Stimulated activated CD8-positive, alpha-beta memory T cell treated with anti-CD3 and anti-CD28 coated beads, Interleukin-4, amount 100 ng/mL, for 24 hours (primary cell): Measurements from ENCODE around the gene BSN.

Experiments
- DNase-seq: peaks from one replicate; pipeline ENCODE4 v3.0.0-alpha.2; 2020; ENCODE audit warnings: low read depth

Gene BSN

DNA sequence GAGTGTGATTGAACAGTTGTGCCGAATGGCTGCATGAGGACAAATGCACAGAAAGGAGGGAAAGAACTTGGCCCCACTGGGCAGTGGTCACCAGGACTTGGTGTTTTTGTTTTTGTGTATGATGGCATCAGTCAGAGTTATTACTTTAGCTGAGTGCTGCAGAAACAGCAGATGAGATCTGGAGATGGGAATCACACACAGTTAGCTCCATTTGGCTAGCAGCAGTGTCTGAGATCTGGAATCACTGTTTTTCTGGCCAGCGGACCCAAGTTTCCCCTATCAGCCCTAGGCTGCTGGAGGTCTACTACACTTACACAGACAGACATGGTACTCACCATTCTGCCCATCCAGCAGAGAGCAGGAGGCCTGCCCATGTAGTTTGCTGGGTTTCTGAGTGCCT is 74.0 kb downstream of the BSN start:
- no peak for DNase-seq

GRCh38 chr3:49629451-49629850 is 75.2 kb downstream of the BSN start:
- DNase-seq = no peak

DNA sequence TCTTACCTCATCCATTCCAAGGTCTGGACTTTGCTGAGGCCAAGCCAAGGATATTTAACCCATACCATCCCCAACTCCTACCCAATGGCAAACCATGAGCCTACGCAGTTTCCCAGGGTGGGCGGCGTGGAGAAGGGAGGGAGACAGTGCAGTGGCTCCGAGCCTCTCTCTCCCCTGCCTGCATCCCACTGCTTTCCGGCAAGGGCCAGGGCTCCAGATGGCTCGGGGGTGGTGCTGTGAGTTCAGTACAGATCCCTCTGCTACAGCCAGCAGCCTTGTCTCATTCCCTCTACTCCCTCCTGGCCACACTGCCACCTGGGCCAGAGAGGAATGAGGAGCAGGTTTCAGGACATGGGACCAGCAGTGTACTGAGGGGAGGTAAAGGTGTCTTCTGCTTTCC is 75.6 kb downstream of the BSN start:
- no peak for DNase-seq

DNA sequence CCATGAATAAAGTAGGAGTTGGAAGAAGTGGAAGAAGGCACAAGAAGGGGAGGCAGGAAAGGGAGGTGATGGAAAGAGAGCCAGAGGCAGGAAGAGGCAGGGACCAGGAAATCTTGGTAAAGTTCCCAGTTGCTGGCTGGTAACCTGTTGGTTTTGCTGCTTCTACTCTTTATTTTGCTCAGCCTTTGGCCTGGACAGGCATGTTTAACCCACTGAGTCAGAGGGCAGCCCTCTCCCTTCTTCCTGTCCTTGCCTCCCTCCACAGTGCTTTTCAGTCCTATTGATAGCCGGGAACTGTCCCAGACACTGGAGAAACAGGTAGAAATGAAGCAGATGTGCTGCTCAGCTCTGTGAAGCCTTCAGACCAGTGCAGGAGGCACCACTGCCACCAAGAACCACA is 76.5 kb downstream of the BSN start:
- no peak for DNase-seq

GRCh38 chr3:49634736-49635135 is 80.5 kb downstream of the BSN start:
- DNase-seq = no peak

GRCh38 chr3:49636883-49637609 is 82.8 kb downstream of the BSN start:
- DNase-seq = no peak

GRCh38 chr3:49638445-49638844 is 84.2 kb downstream of the BSN start:
- DNase-seq = no peak

GRCh38 chr3:49639551-49639950 is 85.3 kb downstream of the BSN start:
- no peak for DNase-seq

DNA sequence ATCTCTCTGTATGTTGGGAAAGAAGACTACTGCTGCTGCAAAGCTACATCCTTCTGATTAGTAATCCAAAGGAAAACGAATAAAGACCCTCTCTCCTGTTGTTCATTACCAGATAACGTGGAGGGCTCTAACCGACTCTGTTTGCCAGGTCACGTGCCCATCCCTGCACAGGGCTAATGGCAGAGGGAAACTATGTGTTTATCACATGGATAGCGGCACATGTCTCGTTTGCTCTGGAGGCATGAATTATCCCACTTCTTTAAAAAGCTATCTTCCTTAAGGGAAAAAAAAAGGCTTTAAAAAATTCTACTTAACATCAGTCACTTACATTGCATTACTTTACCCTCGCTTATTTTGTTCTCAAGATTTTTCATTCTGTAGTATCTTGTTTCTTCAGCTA is 87.0 kb downstream of the BSN start:
- DNase-seq = no peak

GRCh38 chr3:49641921-49642707 is 87.8 kb downstream of the BSN start:
- no peak for DNase-seq

DNA sequence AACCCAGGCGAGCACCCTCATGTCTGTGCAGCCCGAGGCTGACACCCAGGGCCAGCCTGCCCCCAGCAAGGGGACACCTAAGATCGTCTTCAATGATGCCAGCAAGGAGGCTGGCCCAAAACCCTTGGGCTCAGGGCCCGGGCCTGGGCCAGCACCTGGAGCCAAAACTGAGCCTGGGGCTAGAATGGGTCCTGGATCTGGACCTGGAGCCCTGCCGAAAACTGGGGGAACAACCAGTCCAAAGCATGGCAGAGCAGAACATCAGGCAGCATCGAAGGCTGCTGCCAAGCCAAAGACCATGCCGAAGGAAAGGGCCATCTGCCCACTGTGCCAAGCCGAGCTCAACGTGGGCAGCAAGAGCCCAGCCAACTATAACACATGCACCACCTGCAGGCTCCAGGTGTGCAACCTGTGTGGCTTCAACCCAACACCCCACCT is 88.5 kb downstream of the BSN start:
- no peak for DNase-seq

GRCh38 chr3:49644684-49645083 is 90.4 kb downstream of the BSN start:
- DNase-seq = no peak

DNA sequence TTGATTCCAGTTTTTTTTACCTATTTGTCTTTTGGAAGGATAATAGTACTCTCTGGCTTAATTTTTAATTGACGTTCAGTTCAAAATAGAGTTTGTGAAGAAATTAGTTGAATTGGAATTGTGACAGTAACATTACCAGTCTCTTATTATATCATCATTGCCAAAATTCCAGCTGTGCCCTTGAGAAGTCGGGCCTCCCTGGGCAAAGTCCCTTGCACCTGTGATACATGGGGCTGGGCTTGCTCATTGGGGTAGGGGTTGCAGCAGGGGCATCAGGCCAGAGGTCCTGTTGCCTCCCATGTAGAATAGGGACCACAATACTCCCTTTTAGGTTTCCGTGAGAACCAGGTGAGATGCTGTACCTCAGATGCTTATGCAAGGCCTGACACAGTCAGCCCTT is 92.0 kb downstream of the BSN start:
- no peak for DNase-seq

DNA sequence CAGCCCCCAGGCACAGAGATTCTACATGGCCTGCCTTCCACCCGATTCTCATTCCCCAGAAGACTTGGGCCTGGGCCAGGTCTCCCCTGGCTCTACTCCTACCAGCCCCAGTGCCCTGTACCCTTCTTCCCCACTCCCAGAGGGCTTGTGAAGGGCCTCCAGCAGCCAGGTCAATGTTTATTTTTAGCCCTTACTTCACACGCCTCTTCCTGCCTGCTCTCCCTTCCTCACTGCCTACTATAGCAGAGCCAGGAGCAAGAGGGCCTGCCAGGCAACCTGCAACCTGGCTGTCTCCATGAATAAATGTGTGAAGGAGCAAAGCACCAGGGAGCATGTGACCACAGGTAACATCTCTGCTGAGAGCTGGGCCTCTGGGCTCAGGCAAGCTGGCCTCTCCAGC is 93.5 kb downstream of the BSN start:
- no peak for DNase-seq

DNA sequence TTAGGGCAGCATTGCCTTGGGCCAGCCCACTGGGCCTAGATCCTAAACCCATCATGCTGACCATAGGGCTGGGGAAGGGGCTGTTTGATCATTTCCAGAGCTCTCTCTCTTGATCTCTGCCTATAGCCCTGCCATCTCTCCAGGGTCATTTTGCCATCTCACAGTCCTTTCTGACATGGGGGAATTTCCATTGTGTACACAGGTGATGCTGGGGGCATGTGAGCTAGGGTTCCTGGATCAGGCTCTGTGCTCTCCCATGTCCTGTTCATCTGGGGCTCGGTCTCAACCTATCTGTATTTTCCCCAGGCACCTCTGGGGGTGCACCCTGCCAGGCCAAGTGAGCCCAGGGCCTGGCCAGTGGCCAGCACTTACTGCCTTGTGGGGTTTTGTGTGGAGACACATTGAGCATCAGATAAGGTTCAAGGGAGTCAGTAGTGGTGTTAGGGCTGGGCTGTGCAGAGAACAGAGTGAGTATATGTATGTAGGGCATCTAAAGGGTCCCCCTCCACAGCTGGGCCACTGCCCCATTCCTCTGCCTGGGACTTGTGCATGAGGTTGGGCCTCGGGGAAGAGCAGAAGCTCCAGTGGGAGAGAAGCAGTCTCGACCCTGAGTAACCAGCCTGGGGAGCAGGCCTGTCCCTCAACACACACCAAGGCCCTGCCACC is 94.2 kb downstream of the BSN start:
- DNase-seq = no peak

GRCh38 chr3:49649576-49649975 is 95.3 kb downstream of the BSN start:
- DNase-seq = no peak

DNA sequence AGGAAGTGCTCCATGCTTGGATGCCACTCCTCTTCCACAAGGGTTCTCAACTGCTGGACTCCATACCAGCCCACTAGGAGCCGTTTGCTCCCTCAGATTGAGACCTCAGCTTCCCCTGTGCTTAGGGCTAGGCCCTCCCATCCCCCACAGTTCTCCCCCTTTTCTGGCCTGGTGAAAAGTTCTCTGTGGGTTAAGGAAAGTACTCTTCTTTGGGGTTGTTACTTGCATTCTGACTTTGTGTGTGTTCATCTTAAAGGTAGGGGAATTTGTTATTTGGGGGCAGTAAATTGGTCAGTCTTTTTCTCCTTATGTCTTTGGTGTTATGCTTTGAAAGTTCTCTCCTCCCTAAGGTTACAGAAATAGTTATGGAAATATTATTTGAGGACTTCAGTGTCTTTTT is 95.9 kb downstream of the BSN start:
- DNase-seq = no peak

DNA sequence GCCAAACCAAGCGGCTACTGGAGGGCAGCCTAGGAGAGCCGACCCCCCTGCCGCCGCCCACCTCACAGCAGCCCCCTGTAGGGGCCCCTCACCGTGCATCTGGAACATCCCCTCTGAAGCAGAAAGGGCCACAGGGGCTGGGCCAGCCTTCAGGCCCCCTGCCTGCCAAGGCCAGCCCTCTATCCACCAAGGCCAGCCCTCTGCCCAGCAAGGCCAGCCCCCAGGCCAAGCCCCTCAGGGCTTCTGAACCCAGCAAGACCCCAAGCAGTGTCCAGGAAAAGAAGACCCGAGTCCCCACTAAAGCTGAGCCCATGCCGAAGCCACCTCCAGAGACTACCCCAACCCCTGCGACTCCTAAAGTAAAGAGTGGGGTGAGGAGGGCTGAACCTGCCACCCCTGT is 96.4 kb downstream of the BSN start:
- no peak for DNase-seq

DNA sequence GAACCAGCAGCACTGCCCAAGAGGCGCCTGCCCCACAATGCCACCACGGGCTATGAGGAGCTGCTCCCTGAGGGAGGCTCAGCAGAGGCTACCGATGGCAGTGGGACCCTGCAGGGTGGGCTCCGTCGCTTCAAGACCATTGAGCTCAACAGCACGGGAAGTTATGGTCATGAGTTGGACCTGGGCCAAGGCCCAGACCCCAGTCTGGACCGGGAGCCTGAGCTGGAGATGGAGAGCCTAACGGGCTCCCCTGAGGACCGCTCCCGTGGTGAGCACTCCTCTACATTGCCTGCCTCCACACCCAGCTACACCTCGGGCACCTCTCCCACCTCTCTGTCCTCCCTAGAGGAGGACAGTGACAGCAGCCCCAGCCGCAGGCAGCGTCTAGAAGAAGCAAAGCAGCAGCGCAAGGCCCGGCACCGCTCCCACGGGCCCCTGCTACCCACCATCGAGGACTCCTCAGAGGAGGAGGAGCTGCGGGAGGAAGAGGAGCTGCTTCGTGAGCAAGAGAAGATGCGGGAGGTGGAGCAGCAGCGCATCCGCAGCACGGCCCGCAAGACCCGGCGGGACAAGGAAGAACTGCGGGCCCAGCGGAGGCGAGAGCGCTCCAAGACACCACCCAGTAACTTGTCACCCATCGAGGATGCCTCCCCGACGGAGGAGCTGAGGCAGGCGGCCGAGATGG is 98.1 kb downstream of the BSN start:
- DNase-seq = no peak

GRCh38 chr3:49652903-49653415 is 98.7 kb downstream of the BSN start:
- no peak for DNase-seq

DNA sequence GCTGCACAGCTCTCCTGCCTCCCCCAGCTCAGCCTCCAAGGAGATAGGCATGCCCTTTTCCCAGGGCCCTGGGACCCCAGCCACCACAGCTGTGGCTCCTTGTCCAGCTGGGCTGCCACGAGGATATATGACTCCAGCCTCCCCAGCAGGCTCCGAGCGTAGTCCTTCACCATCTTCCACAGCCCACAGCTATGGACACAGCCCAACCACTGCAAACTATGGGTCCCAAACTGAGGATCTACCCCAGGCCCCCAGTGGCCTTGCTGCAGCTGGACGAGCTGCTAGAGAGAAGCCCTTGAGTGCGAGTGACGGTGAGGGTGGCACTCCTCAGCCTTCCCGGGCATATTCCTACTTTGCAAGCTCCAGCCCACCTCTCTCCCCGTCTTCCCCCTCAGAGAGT is 99.3 kb downstream of the BSN start:
- DNase-seq = no peak

GRCh38 chr3:49654176-49654825 is 100.0 kb downstream of the BSN start:
- DNase-seq = no peak
